ENCODE results near the gene DNAH1.

- TF ChIP-seq CTCF (IDR thresholded peaks at IDR 0.05) (no peak), POLR2A (IDR thresholded peaks at IDR 0.05) (no peak)
Measured at GRCh38 chr3:52432691-52433141, 116.6 kb downstream of the DNAH1 start.

All from Peyer's patch (tissue), 4 donors.